DND-41 (cell line): ENCODE results near the gene USP36.

Source experiments
- ATAC-seq: fragments of 200-7000 bp; cut with Tn5 transposase; 3 replicates; pipeline ENCODE4 v1.9.1; 2021; ENCODE audit warnings: low read depth; ENCODE audit not compliant: insufficient read depth
- DNase-seq: peaks from one replicate; pipeline ENCODE4 v3.0.0-alpha.2; 2020
- H2AFZ ChIP-seq: 2 replicates; pipeline ENCODE4 v1.6.0; 2012; ENCODE audit warnings: low read depth, low read length
- H3K27ac ChIP-seq: 2 replicates; pipeline ENCODE4 v1.5.1; 2012; ENCODE audit warnings: low read length, inconsistent platforms
- H3K27me3 ChIP-seq: fragments of 200-600 bp; sonication (generic); 2 replicates; pipeline ENCODE4 v1.6.0; 2012; ENCODE audit warnings: low read length, mild to moderate bottlenecking, inconsistent platforms; ENCODE audit not compliant: insufficient read depth, poor library complexity
- H3K36me3 ChIP-seq: 2 replicates; pipeline ENCODE4 v1.5.1; 2012; ENCODE audit warnings: low read length, inconsistent platforms; ENCODE audit not compliant: insufficient read depth
- H3K4me1 ChIP-seq: 2 replicates; pipeline ENCODE4 v1.5.1; 2012; ENCODE audit warnings: mild to moderate bottlenecking, low read length; ENCODE audit not compliant: insufficient read depth
- H3K4me2 ChIP-seq: 2 replicates; pipeline ENCODE4 v1.6.0; 2012; ENCODE audit warnings: mild to moderate bottlenecking, moderate library complexity, low read length, inconsistent platforms; ENCODE audit not compliant: insufficient read depth
- H3K4me3 ChIP-seq, 2 experiments: fragments of 200-600 bp in 1 of 2; shearing (Covaris generic) in 1 of 2; 2 replicates each; pipeline ENCODE4 v1.5.1; 2012 to 2016; ENCODE audit warnings: inconsistent platforms in 2 of 2, low read length in 2 of 2, mild to moderate bottlenecking in 2 of 2, low read depth in 1 of 2, moderate library complexity in 1 of 2
- H3K79me2 ChIP-seq: 2 replicates; pipeline ENCODE4 v1.6.0; 2012; ENCODE audit warnings: low read length, inconsistent platforms; ENCODE audit not compliant: insufficient read depth
- H3K9ac ChIP-seq: 2 replicates; pipeline ENCODE4 v1.6.0; 2012; ENCODE audit warnings: low read depth, mild to moderate bottlenecking, inconsistent platforms, low read length, moderate library complexity
- H3K9me3 ChIP-seq: 2 replicates; pipeline ENCODE4 v1.5.1; 2012; ENCODE audit warnings: low read length, moderate library complexity, mild to moderate bottlenecking, inconsistent platforms; ENCODE audit not compliant: insufficient read depth, severe bottlenecking
- H4K20me1 ChIP-seq: 2 replicates; pipeline ENCODE4 v1.6.0; 2012; ENCODE audit warnings: low read length; ENCODE audit not compliant: insufficient read depth
- EZH2 ChIP-seq: IDR thresholded peaks from 3 replicates; pipeline ENCODE4 v1.6.1; 2012; ENCODE audit warnings: borderline replicate concordance, low read depth, mild to moderate bottlenecking, moderate library complexity, low read length, inconsistent platforms; ENCODE audit not compliant: severe bottlenecking
- TF ChIP-seq, protein P1 (sequence below): IDR thresholded peaks from 2 replicates; pipeline ENCODE4 v1.5.1; 2012; ENCODE audit warnings: borderline replicate concordance, low read length, moderate library complexity, mild to moderate bottlenecking; ENCODE audit not compliant: poor library complexity, severe bottlenecking; ENCODE audit errors: extremely low read depth

USP36 gene

DNA sequence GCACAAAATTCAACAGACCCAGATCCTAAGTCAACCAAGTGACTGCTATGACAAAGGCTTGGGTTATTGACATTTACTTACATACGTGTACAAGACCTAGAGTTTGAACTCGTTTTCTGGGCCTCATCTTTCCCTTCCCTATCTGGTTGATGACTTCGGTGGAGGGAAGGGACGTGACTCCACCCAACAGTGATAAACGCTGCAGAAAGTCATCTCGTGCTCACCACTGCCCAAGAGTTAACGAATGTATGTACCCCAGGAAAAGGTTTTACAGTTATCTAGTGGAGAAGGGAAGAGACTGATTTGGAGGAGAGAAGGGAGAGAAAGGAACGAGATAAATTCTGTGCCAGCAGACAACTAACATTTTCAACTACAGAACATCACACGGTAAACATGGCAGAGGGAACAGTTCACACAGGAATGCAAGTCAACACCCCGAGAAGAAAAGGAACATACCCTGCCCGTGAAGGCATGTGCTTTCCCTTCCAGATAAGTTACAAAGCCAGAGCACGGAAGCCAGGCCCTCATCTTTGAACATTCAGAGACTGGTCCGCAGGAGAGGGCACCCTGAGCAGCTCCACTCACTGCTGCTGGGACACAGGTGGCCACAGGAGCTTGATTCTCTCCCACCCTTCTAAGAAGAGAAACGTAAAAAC, 44.6 kb downstream of the USP36 start:
- Histone ChIP-seq H3K4me1 (no peaks in the 10 kb centered on the region), H3K4me3 (no peak overlapping the region), H2AFZ (no peak overlapping the region), H3K36me3 (peaks cover 80% of the 10 kb centered on the region), H4K20me1 (peaks cover 15% of the 10 kb centered on the region), H3K9me3 (no peaks in the 10 kb centered on the region), H3K79me2 (no peaks in the 10 kb centered on the region), H3K9ac (no peak overlapping the region), H3K27ac (no peak overlapping the region), H3K4me2 (no peak overlapping the region), H3K27me3 (no peaks in the 10 kb centered on the region)
- TF ChIP-seq, protein P1, sequence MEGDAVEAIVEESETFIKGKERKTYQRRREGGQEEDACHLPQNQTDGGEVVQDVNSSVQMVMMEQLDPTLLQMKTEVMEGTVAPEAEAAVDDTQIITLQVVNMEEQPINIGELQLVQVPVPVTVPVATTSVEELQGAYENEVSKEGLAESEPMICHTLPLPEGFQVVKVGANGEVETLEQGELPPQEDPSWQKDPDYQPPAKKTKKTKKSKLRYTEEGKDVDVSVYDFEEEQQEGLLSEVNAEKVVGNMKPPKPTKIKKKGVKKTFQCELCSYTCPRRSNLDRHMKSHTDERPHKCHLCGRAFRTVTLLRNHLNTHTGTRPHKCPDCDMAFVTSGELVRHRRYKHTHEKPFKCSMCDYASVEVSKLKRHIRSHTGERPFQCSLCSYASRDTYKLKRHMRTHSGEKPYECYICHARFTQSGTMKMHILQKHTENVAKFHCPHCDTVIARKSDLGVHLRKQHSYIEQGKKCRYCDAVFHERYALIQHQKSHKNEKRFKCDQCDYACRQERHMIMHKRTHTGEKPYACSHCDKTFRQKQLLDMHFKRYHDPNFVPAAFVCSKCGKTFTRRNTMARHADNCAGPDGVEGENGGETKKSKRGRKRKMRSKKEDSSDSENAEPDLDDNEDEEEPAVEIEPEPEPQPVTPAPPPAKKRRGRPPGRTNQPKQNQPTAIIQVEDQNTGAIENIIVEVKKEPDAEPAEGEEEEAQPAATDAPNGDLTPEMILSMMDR: no peak
- no peak for TF ChIP-seq EZH2
- DNase-seq: no peak
- no peak for ATAC-seq

GRCh38 chr17:78794864-78795640, 45.6 kb downstream of the USP36 start:
- TF ChIP-seq, protein P1: no peak
- TF ChIP-seq EZH2: no peak
- Histone ChIP-seq H3K9ac (no peak overlapping the region), H4K20me1 (peaks cover 10% of the 10 kb centered on the region), H3K36me3 (peaks cover 73% of the 10 kb centered on the region), H2AFZ (no peak overlapping the region), H3K27me3 (no peaks in the 10 kb centered on the region), H3K9me3 (no peaks in the 10 kb centered on the region), H3K4me3 (no peak overlapping the region), H3K4me1 (no peaks in the 10 kb centered on the region), H3K79me2 (no peaks in the 10 kb centered on the region), H3K27ac (no peak overlapping the region), H3K4me2 (no peak overlapping the region)
- DNase-seq (no peak), ATAC-seq (no peak)

DNA sequence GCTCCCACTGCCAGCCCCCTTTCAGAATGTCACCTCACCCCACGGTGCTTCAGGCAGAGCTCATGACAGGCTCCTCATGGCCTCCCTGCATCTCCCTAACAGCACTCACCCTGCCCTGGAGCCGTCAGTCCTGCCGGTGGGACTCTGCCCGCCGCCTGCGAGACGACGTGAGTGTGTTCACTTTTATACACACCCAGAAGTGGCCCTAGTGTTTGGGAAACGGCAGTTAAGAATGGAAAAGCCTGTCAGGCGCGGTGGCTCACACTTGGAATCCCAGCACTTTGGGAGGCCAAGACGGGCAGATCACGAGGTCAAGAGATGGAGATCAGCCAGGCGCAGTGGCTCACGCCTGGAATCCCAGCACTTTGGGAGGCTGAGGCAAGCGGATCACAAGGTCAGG, 46.2 kb downstream of the USP36 start:
- peaks cover 67% of the 10 kb centered on the region for H3K36me3 ChIP-seq
- no peaks in the 10 kb centered on the region for H3K27me3 ChIP-seq
- H3K4me2 ChIP-seq: no peak overlapping the region

More for the DNA sequence above, 46.2 kb downstream of the USP36 start:
- no peak overlapping the region for H3K9ac ChIP-seq
- no peak overlapping the region for H3K27ac ChIP-seq
- H3K4me1 ChIP-seq: no peaks in the 10 kb centered on the region
- no peak overlapping the region for H2AFZ ChIP-seq
- peaks cover 9% of the 10 kb centered on the region for H4K20me1 ChIP-seq
- DNase-seq (no peak), ATAC-seq (no peak)
- H3K4me3 ChIP-seq: no peak overlapping the region
- H3K9me3 ChIP-seq: no peaks in the 10 kb centered on the region
- TF ChIP-seq, protein P1: no peak
- no peak for TF ChIP-seq EZH2
- no peaks in the 10 kb centered on the region for H3K79me2 ChIP-seq
